ENCODE data around the gene TOMM40L.

Gene TOMM40L

DNA sequence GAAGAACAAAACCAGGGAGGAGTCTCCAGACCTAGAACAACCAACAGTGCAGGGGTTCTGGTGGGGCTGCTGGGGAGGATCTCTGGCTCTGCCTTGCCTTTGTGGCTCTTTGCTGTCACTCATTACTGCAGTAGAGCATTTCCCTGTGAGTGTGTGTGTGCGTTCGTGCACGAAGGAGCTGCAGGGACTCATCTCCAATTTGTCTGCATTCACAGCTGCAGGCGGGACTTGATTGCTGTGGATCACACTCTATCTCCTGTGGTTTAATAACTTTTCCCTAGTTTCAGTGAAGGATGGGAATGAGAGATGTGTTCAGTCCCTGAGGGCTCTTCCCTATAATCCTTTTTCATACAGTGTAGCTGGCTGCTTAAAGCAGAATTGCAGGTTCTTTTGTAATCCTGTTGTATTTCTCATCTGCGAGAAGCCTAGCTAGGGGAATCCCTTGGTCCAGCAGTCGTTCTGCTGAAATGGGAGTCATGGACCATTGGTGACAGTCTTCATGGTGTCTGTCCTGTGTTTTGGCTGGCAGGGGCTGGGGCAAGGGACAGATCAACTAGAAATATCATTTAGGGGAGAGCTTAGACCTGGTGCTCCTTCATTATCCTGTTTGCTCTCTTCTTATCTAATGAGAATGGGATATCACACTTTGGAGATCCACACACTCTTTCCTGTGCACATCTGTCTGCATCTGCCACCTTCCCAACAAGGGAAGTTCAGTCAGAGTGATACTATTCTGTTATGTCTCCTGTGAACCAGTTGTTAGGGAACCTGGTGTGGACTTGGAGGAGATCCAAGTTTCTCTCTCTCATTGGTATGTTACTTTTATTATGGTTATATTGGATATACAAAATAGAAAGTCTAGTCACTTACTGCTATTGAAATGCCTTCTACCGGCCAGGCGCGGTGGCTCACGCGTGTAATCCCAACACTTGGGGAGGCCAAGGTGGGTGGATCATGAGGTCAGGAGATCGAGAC is 35.7 kb downstream of the TOMM40L start:
- no peak for DNase-seq
- TF ChIP-seq POLR2A (IDR thresholded peaks at IDR 0.05; ENCODE audit: low read length) (no peak), GATA1 (IDR thresholded peaks at IDR 0.05; ENCODE audit: low read depth, low read length) (no peak)

DNA sequence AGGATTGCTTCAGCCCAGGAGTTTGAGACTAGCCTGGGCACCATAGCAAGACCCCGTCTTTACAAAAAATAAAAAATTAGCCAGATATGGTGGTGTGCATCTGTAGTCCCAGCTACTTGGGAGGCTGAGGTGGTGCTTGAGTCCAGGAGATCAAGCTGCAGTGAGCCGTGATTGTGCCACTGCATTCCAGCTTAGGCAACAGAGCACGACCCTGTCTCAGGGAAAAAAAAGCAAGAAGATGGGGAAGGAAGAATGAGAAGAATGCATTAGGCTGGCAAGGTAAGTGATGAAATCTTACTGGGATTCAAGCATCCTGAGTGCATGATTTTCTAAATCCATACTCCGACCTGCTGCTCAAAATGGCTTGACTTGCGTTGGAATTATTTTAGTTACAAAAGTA is 39.4 kb downstream of the TOMM40L start:
- TF ChIP-seq GATA1 (IDR thresholded peaks at IDR 0.05; ENCODE audit: low read depth, low read length) (no peak), POLR2A (IDR thresholded peaks at IDR 0.05; ENCODE audit: low read length) (no peak)
- no peak for DNase-seq

DNA sequence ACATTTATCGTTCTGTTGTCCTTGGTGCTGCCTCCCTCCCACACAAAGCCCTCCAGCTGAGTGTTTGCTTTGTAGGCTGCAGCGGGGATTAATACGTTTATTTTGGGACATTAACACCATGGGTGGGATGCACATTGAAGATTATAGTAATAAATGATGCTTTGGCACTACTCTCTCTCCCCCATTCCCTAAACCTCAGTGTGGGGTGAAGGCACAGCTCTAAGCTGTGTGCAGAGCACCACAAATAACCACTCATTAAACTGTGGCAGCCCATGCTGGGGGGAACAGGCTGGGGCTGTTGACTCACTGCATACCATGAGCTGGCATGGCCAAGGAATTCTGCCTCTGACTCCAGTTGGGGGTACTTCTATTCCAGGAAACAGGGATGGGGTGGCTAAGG is 40.3 kb downstream of the TOMM40L start:
- DNase-seq, result no peak
- no peak for TF ChIP-seq GATA1 (IDR thresholded peaks at IDR 0.05; ENCODE audit: low read depth, low read length)

DNA sequence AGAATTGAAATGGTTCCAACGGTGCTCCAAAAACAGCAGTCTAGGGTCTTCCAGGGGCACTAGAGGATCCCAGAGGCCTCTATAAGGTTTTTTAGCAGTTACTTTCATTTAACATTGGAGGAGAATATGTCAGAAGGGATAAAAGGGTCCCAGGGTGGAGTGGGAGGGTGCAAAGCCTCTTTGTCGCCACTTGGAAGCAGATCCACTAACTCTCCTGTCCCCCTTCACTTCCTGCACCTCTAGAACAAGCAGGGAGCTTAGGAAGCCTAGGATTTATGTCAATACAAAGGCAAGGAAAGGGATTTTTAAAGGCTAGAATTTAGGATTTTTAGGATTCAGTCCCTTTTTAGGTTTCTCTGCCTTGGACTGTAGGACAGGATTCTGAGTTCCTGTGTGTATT is 41.0 kb downstream of the TOMM40L start:
- no peak for DNase-seq
- TF ChIP-seq GATA1 (IDR thresholded peaks at IDR 0.05; ENCODE audit: low read depth, low read length) (no peak), POLR2A (IDR thresholded peaks at IDR 0.05; ENCODE audit: low read length) (no peak)

DNA sequence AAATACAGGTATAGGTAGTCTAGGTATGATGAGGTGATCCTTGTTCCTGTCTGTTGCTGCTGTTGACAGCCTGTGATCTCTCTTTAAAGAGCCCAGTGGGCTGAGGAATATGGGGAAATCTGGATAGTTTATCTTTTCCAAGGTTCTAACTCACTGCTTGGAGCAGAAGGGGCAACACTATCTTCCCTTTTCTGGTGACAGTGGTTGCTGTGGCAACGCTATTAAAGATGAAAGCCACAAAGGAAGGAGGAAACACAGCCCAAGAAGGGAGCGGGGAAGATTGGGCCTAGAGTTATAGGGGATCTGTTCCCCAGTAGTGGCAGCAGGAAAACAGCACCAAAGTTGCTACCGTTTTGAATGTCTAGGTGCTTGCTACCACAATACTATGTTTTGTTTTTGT is 41.5 kb downstream of the TOMM40L start:
- no peak for DNase-seq
- no peak for TF ChIP-seq GATA1 (IDR thresholded peaks at IDR 0.05; ENCODE audit: low read depth, low read length)
- TF ChIP-seq POLR2A (IDR thresholded peaks at IDR 0.05; ENCODE audit: low read length), result no peak

DNA sequence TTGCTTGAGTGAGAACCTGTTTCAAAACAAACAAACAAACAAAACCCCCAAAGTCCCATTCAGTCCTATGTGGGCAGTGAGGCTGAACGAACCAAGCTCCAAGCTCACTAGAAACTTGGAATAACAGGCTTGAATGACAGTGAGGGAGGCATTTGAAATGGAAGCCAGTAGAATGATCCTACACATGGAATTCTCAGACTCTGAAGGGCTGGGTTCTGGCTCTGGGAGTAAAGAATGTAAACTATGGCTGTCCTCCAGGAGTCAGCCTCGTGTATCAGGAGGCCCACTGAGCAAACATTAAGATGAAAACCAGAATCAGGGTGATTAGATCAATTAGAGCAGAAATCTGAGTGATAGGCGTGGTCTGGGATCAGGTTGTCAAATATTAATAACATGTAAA is 47.5 kb downstream of the TOMM40L start:
- no peak for DNase-seq
- no peak for TF ChIP-seq POLR2A (IDR thresholded peaks at IDR 0.05; ENCODE audit: low read length)
- TF ChIP-seq GATA1 (IDR thresholded peaks at IDR 0.05; ENCODE audit: low read depth, low read length), result no peak

DNA sequence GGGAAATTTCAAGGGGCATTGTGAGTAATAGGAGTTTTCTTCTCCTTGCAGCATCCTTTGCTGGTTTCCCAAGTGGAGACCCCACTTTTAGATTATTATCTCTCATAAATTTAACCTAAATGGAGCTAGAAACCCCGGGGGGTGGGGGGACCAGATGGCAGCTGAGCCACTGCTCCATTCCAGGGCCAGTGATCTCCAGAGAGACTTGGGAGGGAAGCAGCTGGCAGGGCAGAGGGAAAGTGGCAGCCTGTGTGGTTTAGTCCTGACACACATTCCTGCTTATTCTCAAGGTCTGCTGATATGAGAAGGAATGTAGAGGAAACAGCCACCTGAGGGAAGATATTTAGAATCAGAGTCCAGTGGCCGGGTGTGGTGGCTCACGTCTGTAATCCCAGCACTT is 49.0 kb downstream of the TOMM40L start:
- TF ChIP-seq POLR2A (IDR thresholded peaks at IDR 0.05; ENCODE audit: low read length) (no peak), GATA1 (IDR thresholded peaks at IDR 0.05; ENCODE audit: low read depth, low read length) (no peak)
- DNase-seq, result no peak

Measured in erythroblast (primary cell).